GM12878 (cell line): Measurements from ENCODE around the gene CCL2. TPM values are rescaled to one million over a fixed set of nuclear protein-coding genes. Genes with fewer than 3 reads are reported as not detected.

Experiments used
- polyA plus RNA-seq, 11 experiments: library from polyadenylated mRNA; depleted of rRNA in 4 of 11; unstranded in 6 of 11; stranded (reverse) in 5 of 11; fragments of >200 nt; fragmentation: Nextera tagmentation in 4 of 11; fragmentation: Illumina TruSeq in 1 of 11; extraction: Ambion mirVana in 4 of 11; extraction: Trizol in 1 of 11; gene quantifications; 1 replicate in 1 of 11; 2 replicates in 10 of 11; pipeline versions ENCODE4 v1.2.1 to v1.2.3, GENCODE V29; 2011 to 2016; ENCODE audit warnings: inconsistent platforms in 2 of 11, missing spikeins in 2 of 11, low read depth in 1 of 11
- total RNA-seq, 4 experiments: library from RNA; depleted of rRNA in 3 of 4; stranded (reverse); fragments of >200 nt in 3 of 4; fragmentation: Illumina TruSeq in 1 of 4; extraction: Trizol in 1 of 4; gene quantifications; 2 replicates each; pipeline versions ENCODE4 v1.2.1 to v1.2.3, GENCODE V29; 2013 to 2021

The CCL2 gene
- total and polyA plus RNA-seq, 10 of the 15 experiments (the other 5 are each of a cell fraction or from before 2014, with no cell fraction given): 0.16 to 0.18 TPM; not detected in 8

Other genes starting within 250 kb of the CCL2 start
- gene CCL7, start 14.9 kb downstream of the CCL2 start, total RNA-seq (2014; rRNA removed): not detected in 2 replicates
- not detected in 2 replicates for gene CCL7, start 14.9 kb downstream of the CCL2 start, total RNA-seq (2014; rRNA removed; fragmentation: Illumina TruSeq; extraction: Trizol)
- not detected in 2 replicates for gene CCL7, start 14.9 kb downstream of the CCL2 start, total RNA-seq (2021)
- gene CCL7, start 14.9 kb downstream of the CCL2 start, polyA plus RNA-seq (2011; rRNA removed): not detected in 2 replicates
- not detected in 2 replicates for gene CCL7, start 14.9 kb downstream of the CCL2 start, polyA plus RNA-seq (2014; fragmentation: Illumina TruSeq; extraction: Trizol)
- gene CCL7, start 14.9 kb downstream of the CCL2 start, polyA plus RNA-seq (2014; fragmentation: Nextera tagmentation; extraction: Ambion mirVana): not detected
- not detected in 2 replicates for gene CCL7, start 14.9 kb downstream of the CCL2 start, polyA plus RNA-seq (2014; rRNA removed)
- not detected for gene CCL7, start 14.9 kb downstream of the CCL2 start, polyA plus RNA-seq (2016; fragmentation: Nextera tagmentation; extraction: Ambion mirVana)
- gene CCL11, start 30.5 kb downstream of the CCL2 start, total RNA-seq (2014; rRNA removed): not detected in 2 replicates
- not detected in 2 replicates for gene CCL11, start 30.5 kb downstream of the CCL2 start, total RNA-seq (2014; rRNA removed; fragmentation: Illumina TruSeq; extraction: Trizol)
- not detected in 2 replicates for gene CCL11, start 30.5 kb downstream of the CCL2 start, total RNA-seq (2021)
- gene CCL11, start 30.5 kb downstream of the CCL2 start, polyA plus RNA-seq (2011; rRNA removed): not detected in 2 replicates
- not detected in 2 replicates for gene CCL11, start 30.5 kb downstream of the CCL2 start, polyA plus RNA-seq (2014; fragmentation: Illumina TruSeq; extraction: Trizol)
- gene CCL11, start 30.5 kb downstream of the CCL2 start, polyA plus RNA-seq (2014; fragmentation: Nextera tagmentation; extraction: Ambion mirVana): not detected
- not detected in 2 replicates for gene CCL11, start 30.5 kb downstream of the CCL2 start, polyA plus RNA-seq (2014; rRNA removed)
- not detected for gene CCL11, start 30.5 kb downstream of the CCL2 start, polyA plus RNA-seq (2016; fragmentation: Nextera tagmentation; extraction: Ambion mirVana)
- not detected in 2 replicates for gene CCL8, start 64.2 kb downstream of the CCL2 start, total RNA-seq (2014; rRNA removed)
- not detected in 2 replicates for gene CCL8, start 64.2 kb downstream of the CCL2 start, total RNA-seq (2014; rRNA removed; fragmentation: Illumina TruSeq; extraction: Trizol)
- not detected in 2 replicates for gene CCL8, start 64.2 kb downstream of the CCL2 start, total RNA-seq (2021)
- not detected in 2 replicates for gene CCL8, start 64.2 kb downstream of the CCL2 start, polyA plus RNA-seq (2011; rRNA removed)
- not detected in 2 replicates for gene CCL8, start 64.2 kb downstream of the CCL2 start, polyA plus RNA-seq (2014; fragmentation: Illumina TruSeq; extraction: Trizol)
- gene CCL8, start 64.2 kb downstream of the CCL2 start, polyA plus RNA-seq (2014; fragmentation: Nextera tagmentation; extraction: Ambion mirVana): not detected
- gene CCL8, start 64.2 kb downstream of the CCL2 start, polyA plus RNA-seq (2014; rRNA removed): not detected in 2 replicates
- not detected for gene CCL8, start 64.2 kb downstream of the CCL2 start, polyA plus RNA-seq (2016; fragmentation: Nextera tagmentation; extraction: Ambion mirVana)
- gene CCL13, start 101.2 kb downstream of the CCL2 start, total RNA-seq (2014; rRNA removed): not detected in 2 replicates
- gene CCL13, start 101.2 kb downstream of the CCL2 start, total RNA-seq (2014; rRNA removed; fragmentation: Illumina TruSeq; extraction: Trizol): not detected in 2 replicates
- not detected in 2 replicates for gene CCL13, start 101.2 kb downstream of the CCL2 start, total RNA-seq (2021)
- not detected in 2 replicates for gene CCL13, start 101.2 kb downstream of the CCL2 start, polyA plus RNA-seq (2011; rRNA removed)
- gene CCL13, start 101.2 kb downstream of the CCL2 start, polyA plus RNA-seq (2014; fragmentation: Illumina TruSeq; extraction: Trizol): not detected in 2 replicates
- gene CCL13, start 101.2 kb downstream of the CCL2 start, polyA plus RNA-seq (2014; fragmentation: Nextera tagmentation; extraction: Ambion mirVana): not detected
- not detected in 2 replicates for gene CCL13, start 101.2 kb downstream of the CCL2 start, polyA plus RNA-seq (2014; rRNA removed)
- gene CCL13, start 101.2 kb downstream of the CCL2 start, polyA plus RNA-seq (2016; fragmentation: Nextera tagmentation; extraction: Ambion mirVana): not detected
- 0.28 and 0.33 TPM in 2 replicates for gene CCL1, start 107.9 kb downstream of the CCL2 start, total RNA-seq (2014; rRNA removed)
- gene CCL1, start 107.9 kb downstream of the CCL2 start, total RNA-seq (2014; rRNA removed; fragmentation: Illumina TruSeq; extraction: Trizol): not detected in 2 replicates
- 0.54 TPM in 1 of 2 replicates, not detected in the other for gene CCL1, start 107.9 kb downstream of the CCL2 start, total RNA-seq (2021)
- gene CCL1, start 107.9 kb downstream of the CCL2 start, polyA plus RNA-seq (2011; rRNA removed): 0.14 TPM in 1 of 2 replicates, not detected in the other
- not detected in 2 replicates for gene CCL1, start 107.9 kb downstream of the CCL2 start, polyA plus RNA-seq (2014; fragmentation: Illumina TruSeq; extraction: Trizol)
- gene CCL1, start 107.9 kb downstream of the CCL2 start, polyA plus RNA-seq (2014; fragmentation: Nextera tagmentation; extraction: Ambion mirVana): 1 to 10 TPM in 1 of 2 experiments, under 1 TPM in 1; 0.84 to 1.8 TPM
- 0.28 and 0.40 TPM in 2 replicates for gene CCL1, start 107.9 kb downstream of the CCL2 start, polyA plus RNA-seq (2014; rRNA removed)
- gene CCL1, start 107.9 kb downstream of the CCL2 start, polyA plus RNA-seq (2016; fragmentation: Nextera tagmentation; extraction: Ambion mirVana): under 1 TPM in 1 of 2 experiments, not detected in 1; 0.40 TPM